Ecto neural progenitor cell (in vitro differentiated cells): ENCODE measurements around the gene SH3PXD2B.

Experiments
- DNase-seq: peaks from one replicate; pipeline ENCODE4 v3.0.0-alpha.2; 2018; ENCODE audit warnings: low spot score

The SH3PXD2B gene

DNA sequence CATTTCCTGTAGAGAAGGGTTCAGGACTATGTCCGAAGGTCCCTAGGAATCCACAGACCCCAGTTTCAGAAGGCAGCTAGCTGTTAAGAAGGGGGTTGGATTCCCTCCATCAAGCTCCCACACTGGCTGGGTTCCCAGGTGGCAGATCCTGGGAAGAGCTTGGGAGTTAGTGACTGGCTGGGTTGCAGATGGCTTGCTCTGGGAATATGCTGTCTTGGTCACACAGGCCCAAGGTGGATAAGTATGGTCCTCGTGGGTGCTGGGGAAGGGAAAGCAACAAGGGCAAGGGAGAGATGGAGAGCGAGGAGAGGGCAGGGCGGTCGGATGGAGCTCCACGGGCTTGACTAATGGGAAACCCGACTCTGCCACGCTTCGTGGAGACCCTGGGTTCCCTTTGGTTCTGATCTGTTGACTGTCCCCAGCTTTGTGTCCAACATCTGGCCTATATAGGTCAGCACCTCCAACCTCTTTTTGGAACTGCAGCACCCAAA lies 17.4 kb downstream of the SH3PXD2B start:
- DNase-seq, result no peak

GRCh38 chr5:172436078-172436878 lies 18.0 kb downstream of the SH3PXD2B start:
- no peak for DNase-seq

DNA sequence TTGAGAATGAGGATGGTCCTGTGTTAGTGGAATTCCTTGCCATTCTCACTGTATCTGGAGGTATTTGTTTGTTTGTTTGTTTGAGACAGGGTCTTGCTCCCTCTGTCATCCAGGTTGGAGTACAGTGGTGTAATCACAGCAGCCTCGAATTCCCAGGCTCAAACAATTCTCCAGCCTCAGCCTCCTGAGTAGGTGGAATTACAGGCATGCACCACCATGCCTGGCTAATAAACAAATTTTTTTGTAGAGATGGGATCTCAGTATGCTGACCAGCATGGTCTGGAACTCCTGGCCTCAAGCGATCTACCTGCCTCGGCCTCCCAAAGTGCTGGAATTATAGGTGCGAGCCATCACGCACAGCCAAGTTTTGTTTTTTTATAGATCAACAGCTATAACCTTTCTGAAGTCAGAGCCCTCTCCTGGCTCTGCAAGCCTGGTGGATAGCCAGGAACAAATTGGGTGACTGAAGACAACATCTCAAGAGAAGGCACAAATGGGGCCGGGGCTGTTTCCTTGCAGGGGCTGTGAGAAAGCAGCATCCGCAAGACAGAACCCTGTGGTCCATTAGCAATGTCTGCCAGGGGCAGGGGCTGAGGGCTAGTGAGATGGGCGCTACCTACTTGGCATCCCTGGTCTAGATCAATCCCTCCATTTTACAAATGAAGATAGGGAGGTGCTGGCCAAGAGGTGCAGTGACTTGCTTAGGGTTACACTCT lies 18.8 kb downstream of the SH3PXD2B start:
- no peak for DNase-seq

DNA sequence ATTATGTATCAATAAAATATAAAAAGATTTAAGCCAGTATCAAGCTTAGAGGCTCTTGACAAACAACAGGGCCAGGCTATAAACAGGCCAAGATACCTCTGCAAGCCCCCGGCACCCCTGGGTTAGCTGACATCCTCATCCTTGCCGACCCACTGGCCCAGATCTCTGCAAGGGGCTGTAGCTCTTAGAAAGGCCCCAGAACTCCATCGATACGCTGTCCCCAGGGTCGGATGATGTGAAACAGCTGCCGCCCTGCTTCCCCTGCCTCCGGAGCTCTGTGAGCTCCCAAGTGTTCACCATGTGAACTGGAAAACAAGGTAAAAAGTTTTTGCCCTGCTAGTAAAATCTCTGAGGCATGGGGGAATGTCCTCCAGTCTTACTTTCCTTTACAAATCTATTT lies 20.1 kb downstream of the SH3PXD2B start:
- no peak for DNase-seq

DNA sequence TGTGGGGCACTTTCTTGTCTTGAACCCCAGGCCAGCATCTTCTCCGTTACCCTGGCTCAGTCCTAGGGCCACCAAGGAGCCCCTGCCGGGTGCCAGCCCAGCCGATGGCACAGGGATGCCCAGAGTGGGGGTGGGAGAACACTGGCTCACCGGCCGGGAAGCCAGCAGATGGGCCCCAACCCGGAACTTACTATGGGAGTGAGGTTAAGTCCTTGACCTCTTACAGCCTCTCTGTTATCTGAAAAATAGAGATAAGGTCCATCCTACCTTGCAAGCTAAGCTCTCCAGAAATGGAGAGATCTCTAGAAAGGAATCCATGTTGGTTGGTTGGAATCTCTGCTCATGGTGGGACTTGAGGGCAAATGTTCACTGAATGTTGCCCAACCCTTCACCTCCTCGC lies 20.8 kb downstream of the SH3PXD2B start:
- no peak for DNase-seq

- DNase-seq, result no peak
Measured at GRCh38 chr5:172433071-172433470, 21.3 kb downstream of the SH3PXD2B start.

- DNase-seq, result no peak
Measured at GRCh38 chr5:172430354-172430753, 24.0 kb downstream of the SH3PXD2B start.

DNA sequence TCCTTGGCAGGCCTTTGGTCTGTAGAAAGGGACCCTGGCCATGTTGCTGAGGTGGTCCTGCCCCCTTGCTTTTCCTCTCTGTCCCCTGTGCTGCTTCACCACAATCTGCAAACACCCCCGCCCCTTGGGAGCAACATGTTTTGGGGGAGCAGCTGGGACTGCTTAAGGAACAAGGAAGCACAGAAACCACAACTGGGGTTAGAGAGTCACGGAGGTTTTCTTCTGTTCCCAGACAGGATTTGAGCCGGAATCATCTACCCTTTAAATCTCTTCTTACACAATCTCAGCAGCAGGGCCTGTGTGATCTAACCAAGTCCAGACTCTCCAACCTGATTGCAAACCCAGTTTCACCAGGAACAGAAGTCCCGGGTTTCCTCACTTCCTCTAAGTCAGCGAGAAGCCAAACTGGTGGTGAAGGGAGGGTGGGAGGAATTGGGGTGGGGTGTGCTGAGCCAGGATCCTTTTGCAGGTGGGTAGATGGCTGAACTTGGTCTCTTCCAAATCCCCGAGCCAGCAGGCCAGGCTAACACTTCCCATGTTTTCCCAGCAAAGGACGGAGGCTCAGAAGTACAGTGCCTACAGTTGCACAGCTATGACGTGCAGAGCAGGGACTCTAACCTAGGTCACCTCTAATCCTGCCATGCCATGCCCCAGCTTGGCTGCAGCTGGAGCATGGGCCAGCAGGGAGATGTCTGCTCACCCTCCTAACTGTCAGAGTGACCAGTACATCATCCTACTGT lies 25.0 kb downstream of the SH3PXD2B start:
- DNase-seq, result no peak

DNA sequence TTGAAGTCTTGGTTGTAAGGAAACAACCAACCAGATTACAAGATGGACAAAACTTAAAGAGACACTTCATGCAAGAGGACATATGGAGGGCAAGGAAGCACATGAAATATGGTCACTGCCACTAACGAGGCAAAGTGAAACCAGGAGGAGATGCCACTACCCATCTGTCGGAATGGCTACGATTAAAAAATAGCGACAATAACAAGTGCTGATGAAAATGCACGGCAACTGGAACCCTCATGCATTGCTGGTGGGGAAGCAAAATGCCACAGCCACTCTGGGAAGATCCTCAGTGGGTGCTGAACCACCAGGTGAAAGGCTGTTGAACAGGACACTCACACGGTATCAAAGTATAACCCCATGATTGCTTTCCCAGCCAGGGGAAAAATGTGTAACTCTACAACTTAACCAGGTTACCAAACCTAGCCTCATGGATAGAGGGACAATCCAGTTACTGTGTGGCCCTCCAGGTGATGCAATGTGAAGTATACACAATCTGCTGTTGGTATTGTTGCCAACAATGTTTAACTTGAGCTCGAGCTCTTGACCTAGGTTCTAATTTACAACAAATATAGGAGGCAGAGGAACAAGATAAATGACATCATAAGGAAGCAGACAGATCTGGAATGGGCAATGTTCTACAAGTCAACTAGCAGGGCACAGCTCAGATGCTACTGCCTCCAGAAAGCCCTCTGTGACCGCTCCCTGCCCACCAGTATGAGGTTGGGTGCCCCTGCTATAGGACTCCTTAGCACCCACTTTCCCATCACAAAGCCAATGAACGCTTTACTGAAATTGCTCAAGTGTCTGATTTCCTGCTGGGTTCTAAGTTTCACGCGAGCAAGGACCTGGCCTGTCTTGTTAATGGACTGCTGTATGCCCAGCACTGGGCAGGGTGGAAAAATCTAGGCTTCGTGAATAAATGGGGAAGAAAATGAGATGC lies 25.8 kb downstream of the SH3PXD2B start:
- DNase-seq, result no peak

- no peak for DNase-seq
Measured at GRCh38 chr5:172427202-172427601, 27.1 kb downstream of the SH3PXD2B start.

- no peak for DNase-seq
Measured at GRCh38 chr5:172426086-172426485, 28.2 kb downstream of the SH3PXD2B start.

GRCh38 chr5:172425402-172425801 lies 28.9 kb downstream of the SH3PXD2B start:
- no peak for DNase-seq

DNA sequence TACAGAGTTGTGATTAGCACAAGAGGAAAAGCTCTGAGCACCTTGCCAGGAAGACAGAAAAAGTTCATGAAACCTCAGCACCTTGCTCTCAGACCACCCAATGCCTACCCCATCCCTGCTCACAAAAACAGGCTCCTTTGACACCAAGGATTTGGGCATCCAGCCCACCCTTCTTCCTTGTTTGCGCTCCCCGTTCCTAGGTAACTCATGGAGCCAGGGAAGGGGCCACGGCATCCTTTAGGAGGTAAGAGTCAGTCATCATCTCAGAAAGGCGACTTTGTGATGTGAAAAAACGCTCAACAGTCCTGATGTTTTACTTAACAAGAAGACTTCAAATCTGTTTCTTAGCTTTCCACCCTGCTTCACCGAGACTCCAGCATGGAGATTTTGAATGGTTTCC lies 29.5 kb downstream of the SH3PXD2B start:
- no peak for DNase-seq

- DNase-seq, result no peak
Measured at GRCh38 chr5:172424111-172424490, 30.2 kb downstream of the SH3PXD2B start.

- no peak for DNase-seq
Measured at GRCh38 chr5:172423379-172424110, 30.8 kb downstream of the SH3PXD2B start.

DNA sequence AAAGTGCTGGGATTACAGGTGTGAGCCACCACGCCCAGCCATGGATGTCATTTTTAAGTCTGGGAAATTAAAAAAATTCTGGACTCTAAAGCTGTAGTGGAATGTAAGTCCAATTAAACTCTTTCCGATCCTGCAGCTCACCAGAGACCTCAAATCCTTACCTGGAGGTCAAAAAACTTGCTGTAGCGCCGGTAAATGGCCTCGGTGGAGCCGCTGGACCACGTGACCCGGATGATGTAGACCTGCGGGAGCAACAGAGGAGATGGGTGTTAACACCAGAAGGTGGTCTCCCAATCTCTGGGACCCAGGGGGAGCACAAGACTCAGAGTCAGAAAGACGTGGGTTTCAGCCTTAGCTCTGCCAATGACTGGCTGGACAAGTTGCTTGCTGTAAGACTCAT lies 32.1 kb downstream of the SH3PXD2B start:
- DNase-seq, result no peak

GRCh38 chr5:172421020-172421419 lies 33.3 kb downstream of the SH3PXD2B start:
- no peak for DNase-seq

- DNase-seq, result no peak
Measured at GRCh38 chr5:172420235-172420939, 33.9 kb downstream of the SH3PXD2B start.

- no peak for DNase-seq
Measured at GRCh38 chr5:172418862-172419814, 35.2 kb downstream of the SH3PXD2B start.
